SKM-1 treated with dmso at 0.1 percent for 144 hours (cell line): ENCODE data around the gene BRINP3.

ENCODE experiments used
- DNase-seq: peaks from one replicate; lab custom pipeline; 2025; ENCODE audit not compliant: unreplicated experiment; lab: John Stamatoyannopoulos, UW

Gene BRINP3

GRCh38 chr1:190193508-190194115, 284.1 kb downstream of the BRINP3 start:
- DNase-seq, result no peak

- DNase-seq, result no peak
These were observed 285.0 kb downstream of the BRINP3 start for GRCh38 chr1:190192627-190193026.

- DNase-seq, result no peak
These were observed 294.1 kb downstream of the BRINP3 start for GRCh38 chr1:190183588-190183987.

GRCh38 chr1:190179817-190180216, 297.8 kb downstream of the BRINP3 start:
- DNase-seq, result no peak

GRCh38 chr1:190178827-190179226, 298.8 kb downstream of the BRINP3 start:
- DNase-seq, result no peak

- DNase-seq, result no peak
These were observed 300.1 kb downstream of the BRINP3 start for GRCh38 chr1:190177555-190177954.

- DNase-seq, result no peak
These were observed 300.9 kb downstream of the BRINP3 start for GRCh38 chr1:190176776-190177175.

- no peak for DNase-seq
These were observed 302.3 kb downstream of the BRINP3 start for GRCh38 chr1:190175320-190175719.

- no peak for DNase-seq
These were observed 304.8 kb downstream of the BRINP3 start for GRCh38 chr1:190172651-190173430.

- no peak for DNase-seq
These were observed 307.3 kb downstream of the BRINP3 start for GRCh38 chr1:190170321-190170720.

GRCh38 chr1:190169311-190170067, 308.2 kb downstream of the BRINP3 start:
- no peak for DNase-seq

GRCh38 chr1:190168893-190169280, 308.8 kb downstream of the BRINP3 start:
- DNase-seq, result no peak

GRCh38 chr1:190168116-190168892, 309.4 kb downstream of the BRINP3 start:
- DNase-seq, result no peak

GRCh38 chr1:190159146-190159545, 318.5 kb downstream of the BRINP3 start:
- no peak for DNase-seq

- DNase-seq, result no peak
These were observed 322.9 kb downstream of the BRINP3 start for GRCh38 chr1:190154744-190155143.

GRCh38 chr1:190147616-190148015, 330.0 kb downstream of the BRINP3 start:
- no peak for DNase-seq

GRCh38 chr1:190144650-190145049, 333.0 kb downstream of the BRINP3 start:
- no peak for DNase-seq

- no peak for DNase-seq
These were observed 337.0 kb downstream of the BRINP3 start for GRCh38 chr1:190140644-190141043.

GRCh38 chr1:190138702-190139101, 339.0 kb downstream of the BRINP3 start:
- DNase-seq, result no peak

- no peak for DNase-seq
These were observed 339.4 kb downstream of the BRINP3 start for GRCh38 chr1:190138266-190138665.

- no peak for DNase-seq
These were observed 348.3 kb downstream of the BRINP3 start for GRCh38 chr1:190129366-190129765.
